ENCODE results near the gene NKX2-4. TPM values are rescaled to one million over a fixed set of nuclear protein-coding genes. Genes with fewer than 3 reads are reported as not detected.

The NKX2-4 gene
- polyA plus RNA-seq, 1 donor = not detected

DNA sequence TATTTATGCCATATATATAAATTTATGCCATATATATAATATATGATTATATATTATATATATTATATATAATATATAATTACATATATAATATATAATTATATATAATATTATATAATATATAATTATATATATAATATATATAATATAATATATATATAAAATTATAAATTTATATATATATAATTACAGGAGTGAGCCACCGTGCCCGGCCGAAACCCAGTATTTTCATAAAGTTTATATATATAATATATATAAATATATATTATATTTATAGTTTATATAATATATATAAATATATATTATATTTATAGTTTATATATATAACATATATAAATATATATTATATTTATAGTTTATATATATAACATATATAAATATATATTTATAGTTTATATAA is 31.6 kb downstream of the NKX2-4 start:
- Histone ChIP-seq H3K27ac (ENCODE audit: low read length) (no peak overlapping the region), H3K27me3 (ENCODE audit: control insufficient read depth, insufficient read depth, low read length) (no peaks in the 10 kb centered on the region), H3K4me1 (ENCODE audit: control insufficient read depth, insufficient read depth, low read length) (no peaks in the 10 kb centered on the region), H3K4me3 (ENCODE audit: low read length) (no peak overlapping the region), H3K36me3 (ENCODE audit: control insufficient read depth, insufficient read depth, low read length) (peaks cover 29% of the 10 kb centered on the region), H3K9me3 (ENCODE audit: control insufficient read depth, low read depth, low read length) (no peaks in the 10 kb centered on the region)
- no CpG with 5 or more reads among the region's 3 CpGs for WGBS (ENCODE audit: insufficient coverage, low lambda C conversion rate)
- no peak for DNase-seq

GRCh38 chr20:21364413-21364812 is 32.9 kb downstream of the NKX2-4 start:
- Histone ChIP-seq H3K4me3 (ENCODE audit: low read length) (no peak overlapping the region), H3K36me3 (ENCODE audit: control insufficient read depth, insufficient read depth, low read length) (peaks cover 35% of the 10 kb centered on the region), H3K27me3 (ENCODE audit: control insufficient read depth, insufficient read depth, low read length) (no peaks in the 10 kb centered on the region), H3K9me3 (ENCODE audit: control insufficient read depth, low read depth, low read length) (no peaks in the 10 kb centered on the region), H3K4me1 (ENCODE audit: control insufficient read depth, insufficient read depth, low read length) (no peaks in the 10 kb centered on the region), H3K27ac (ENCODE audit: low read length) (no peak overlapping the region)
- DNase-seq = no peak
- no CpG with 5 or more reads among the region's 6 CpGs for WGBS (ENCODE audit: insufficient coverage, low lambda C conversion rate)

DNA sequence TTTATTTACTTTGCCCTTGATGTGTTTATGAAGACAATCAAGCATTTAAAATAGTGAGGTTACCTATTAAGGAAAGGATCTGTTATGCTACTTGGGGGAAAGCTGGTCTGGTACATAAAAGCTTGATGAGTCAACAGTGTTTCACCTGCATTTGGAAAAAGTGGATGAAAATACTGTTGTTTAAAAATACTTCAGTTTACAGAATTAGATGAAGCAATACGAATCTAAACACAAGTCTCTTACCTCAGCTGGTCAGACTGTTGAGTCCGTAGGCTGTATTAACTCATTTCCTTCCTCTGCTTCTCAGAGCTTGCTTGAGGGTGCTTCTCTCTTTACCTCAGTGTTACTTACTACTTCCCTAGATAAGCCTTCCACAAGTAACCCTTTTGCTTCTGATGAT is 36.1 kb downstream of the NKX2-4 start:
- DNase-seq = no peak
- no CpG with 5 or more reads among the region's 2 CpGs for WGBS (ENCODE audit: insufficient coverage, low lambda C conversion rate)
- Histone ChIP-seq H3K9me3 (ENCODE audit: control insufficient read depth, low read depth, low read length) (no peaks in the 10 kb centered on the region), H3K27ac (ENCODE audit: low read length) (no peak overlapping the region), H3K4me1 (ENCODE audit: control insufficient read depth, insufficient read depth, low read length) (no peaks in the 10 kb centered on the region), H3K36me3 (ENCODE audit: control insufficient read depth, insufficient read depth, low read length) (peaks cover 38% of the 10 kb centered on the region), H3K27me3 (ENCODE audit: control insufficient read depth, insufficient read depth, low read length) (no peaks in the 10 kb centered on the region), H3K4me3 (ENCODE audit: low read length) (no peak overlapping the region)

GRCh38 chr20:21360705-21361104 is 36.6 kb downstream of the NKX2-4 start:
- no peak overlapping the region for H3K27ac ChIP-seq (ENCODE audit: low read length)
- WGBS (ENCODE audit: insufficient coverage, low lambda C conversion rate) = no CpG with 5 or more reads among the region's 1 CpG
- H3K9me3 ChIP-seq (ENCODE audit: control insufficient read depth, low read depth, low read length) = no peaks in the 10 kb centered on the region
- H3K36me3 ChIP-seq (ENCODE audit: control insufficient read depth, insufficient read depth, low read length) = peaks cover 40% of the 10 kb centered on the region
- H3K4me1 ChIP-seq (ENCODE audit: control insufficient read depth, insufficient read depth, low read length) = no peaks in the 10 kb centered on the region
- no peak for DNase-seq
- H3K27me3 ChIP-seq (ENCODE audit: control insufficient read depth, insufficient read depth, low read length) = no peaks in the 10 kb centered on the region
- no peak overlapping the region for H3K4me3 ChIP-seq (ENCODE audit: low read length)

DNA sequence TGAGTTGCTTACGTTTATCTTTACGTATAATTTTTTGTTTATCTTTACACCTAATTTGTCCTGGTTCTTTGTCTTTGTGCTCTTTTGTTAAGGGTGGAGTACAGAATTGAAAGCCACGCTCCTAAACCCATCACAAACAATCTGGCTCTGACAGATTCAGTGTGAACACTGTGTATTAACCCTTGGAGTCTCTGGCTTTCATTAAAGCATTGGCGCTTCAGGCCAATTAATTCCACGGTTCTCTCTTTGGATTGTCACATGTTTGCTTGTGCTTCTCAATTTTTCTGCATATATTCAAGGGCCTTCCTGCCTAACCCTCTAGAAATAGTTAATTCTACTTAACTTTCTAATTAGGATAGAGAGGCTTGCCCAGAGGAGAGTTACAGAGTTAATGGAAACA is 38.6 kb downstream of the NKX2-4 start:
- DNase-seq = no peak
- 89% methylated on average over 4 of the region's 5 CpGs for WGBS (ENCODE audit: insufficient coverage, low lambda C conversion rate)
- H3K4me1 ChIP-seq (ENCODE audit: control insufficient read depth, insufficient read depth, low read length) = no peaks in the 10 kb centered on the region
- H3K4me3 ChIP-seq (ENCODE audit: low read length) = no peak overlapping the region
- H3K36me3 ChIP-seq (ENCODE audit: control insufficient read depth, insufficient read depth, low read length) = peaks cover 41% of the 10 kb centered on the region
- H3K27me3 ChIP-seq (ENCODE audit: control insufficient read depth, insufficient read depth, low read length) = no peaks in the 10 kb centered on the region
- no peak overlapping the region for H3K27ac ChIP-seq (ENCODE audit: low read length)
- no peaks in the 10 kb centered on the region for H3K9me3 ChIP-seq (ENCODE audit: control insufficient read depth, low read depth, low read length)

DNA sequence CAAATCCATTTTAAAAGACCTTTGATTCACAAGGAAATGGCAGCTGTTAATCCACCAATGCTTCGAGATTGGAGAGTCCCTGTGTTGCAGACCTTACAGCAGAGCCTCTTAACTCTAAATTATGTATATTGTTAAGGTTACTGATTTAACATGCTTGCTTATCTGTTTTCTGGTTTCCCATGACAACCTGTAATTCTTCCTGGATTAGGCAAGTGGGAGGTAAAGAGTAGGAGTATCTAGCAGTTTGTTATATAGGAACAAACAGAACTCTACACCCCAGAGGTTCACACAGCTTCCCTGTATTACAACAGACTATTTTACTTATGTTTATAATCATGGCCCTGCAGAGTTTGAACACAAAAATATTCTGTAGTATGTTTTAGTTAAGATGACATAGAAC is 39.5 kb downstream of the NKX2-4 start:
- no peaks in the 10 kb centered on the region for H3K9me3 ChIP-seq (ENCODE audit: control insufficient read depth, low read depth, low read length)
- H3K27me3 ChIP-seq (ENCODE audit: control insufficient read depth, insufficient read depth, low read length) = no peaks in the 10 kb centered on the region
- no peak overlapping the region for H3K27ac ChIP-seq (ENCODE audit: low read length)
- H3K36me3 ChIP-seq (ENCODE audit: control insufficient read depth, insufficient read depth, low read length) = peaks cover 36% of the 10 kb centered on the region
- H3K4me3 ChIP-seq (ENCODE audit: low read length) = no peak overlapping the region
- DNase-seq = peak; percentile 19 to 60
- H3K4me1 ChIP-seq (ENCODE audit: control insufficient read depth, insufficient read depth, low read length) = no peaks in the 10 kb centered on the region
- no CpG with 5 or more reads among the region's 1 CpG for WGBS (ENCODE audit: insufficient coverage, low lambda C conversion rate)

DNA sequence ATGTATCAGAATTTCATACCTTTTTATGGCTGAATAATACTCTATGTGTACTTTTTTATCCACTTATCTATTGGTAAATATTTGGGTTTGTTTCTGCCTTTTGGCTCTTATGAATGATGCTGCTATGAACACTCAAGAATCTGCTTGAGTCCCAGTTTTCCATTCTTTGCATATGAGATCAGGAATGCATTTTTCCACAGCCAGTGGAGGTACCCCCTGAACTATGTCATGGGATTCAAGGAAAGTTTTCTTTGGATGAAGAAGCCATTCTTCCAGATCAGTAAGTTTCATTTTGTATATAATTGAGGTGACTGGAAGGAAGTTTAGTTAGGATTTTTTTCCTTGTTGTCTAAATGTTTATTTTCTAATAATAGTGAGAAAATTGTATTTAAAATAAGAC is 40.9 kb downstream of the NKX2-4 start:
- peaks cover 29% of the 10 kb centered on the region for H3K36me3 ChIP-seq (ENCODE audit: control insufficient read depth, insufficient read depth, low read length)
- no peaks in the 10 kb centered on the region for H3K4me1 ChIP-seq (ENCODE audit: control insufficient read depth, insufficient read depth, low read length)
- H3K9me3 ChIP-seq (ENCODE audit: control insufficient read depth, low read depth, low read length) = no peaks in the 10 kb centered on the region
- H3K27ac ChIP-seq (ENCODE audit: low read length) = no peak overlapping the region
- no peaks in the 10 kb centered on the region for H3K27me3 ChIP-seq (ENCODE audit: control insufficient read depth, insufficient read depth, low read length)
- no peak for DNase-seq
- no peak overlapping the region for H3K4me3 ChIP-seq (ENCODE audit: low read length)

DNA sequence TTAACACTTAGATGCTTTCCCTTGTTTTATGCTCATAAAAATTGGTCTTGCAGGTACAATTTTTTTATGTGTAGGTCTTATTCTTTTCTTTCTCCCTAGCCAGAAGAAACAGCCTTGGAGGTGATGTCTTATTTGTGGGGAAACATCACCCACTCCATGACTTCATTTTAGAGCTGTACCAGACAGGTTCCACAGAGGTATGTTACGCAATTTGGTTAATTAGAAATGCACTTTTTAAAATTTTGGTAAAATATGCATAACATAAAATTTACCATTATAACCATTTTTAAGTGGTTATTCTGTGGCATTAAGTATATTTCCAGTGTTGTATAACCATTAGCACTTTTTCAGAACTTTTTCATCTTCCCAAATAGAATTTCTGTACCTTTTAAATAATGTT is 41.3 kb downstream of the NKX2-4 start:
- Histone ChIP-seq H3K4me3 (ENCODE audit: low read length) (no peak overlapping the region), H3K27me3 (ENCODE audit: control insufficient read depth, insufficient read depth, low read length) (no peaks in the 10 kb centered on the region), H3K36me3 (ENCODE audit: control insufficient read depth, insufficient read depth, low read length) (peaks cover 29% of the 10 kb centered on the region), H3K27ac (ENCODE audit: low read length) (no peak overlapping the region), H3K4me1 (ENCODE audit: control insufficient read depth, insufficient read depth, low read length) (no peaks in the 10 kb centered on the region), H3K9me3 (ENCODE audit: control insufficient read depth, low read depth, low read length) (no peaks in the 10 kb centered on the region)
- no CpG with 5 or more reads among the region's 1 CpG for WGBS (ENCODE audit: insufficient coverage, low lambda C conversion rate)
- DNase-seq = no peak

GRCh38 chr20:21353236-21353635 is 44.1 kb downstream of the NKX2-4 start:
- H3K4me3 ChIP-seq (ENCODE audit: low read length) = no peak overlapping the region
- no peaks in the 10 kb centered on the region for H3K4me1 ChIP-seq (ENCODE audit: control insufficient read depth, insufficient read depth, low read length)
- peaks cover 24% of the 10 kb centered on the region for H3K36me3 ChIP-seq (ENCODE audit: control insufficient read depth, insufficient read depth, low read length)

GRCh38 chr20:21352703-21353102 is 44.6 kb downstream of the NKX2-4 start:
- H3K4me1 ChIP-seq (ENCODE audit: control insufficient read depth, insufficient read depth, low read length) = no peaks in the 10 kb centered on the region
- no peak overlapping the region for H3K4me3 ChIP-seq (ENCODE audit: low read length)
- H3K9me3 ChIP-seq (ENCODE audit: control insufficient read depth, low read depth, low read length) = no peaks in the 10 kb centered on the region
- H3K36me3 ChIP-seq (ENCODE audit: control insufficient read depth, insufficient read depth, low read length) = peaks cover 24% of the 10 kb centered on the region
- no peaks in the 10 kb centered on the region for H3K27me3 ChIP-seq (ENCODE audit: control insufficient read depth, insufficient read depth, low read length)
- no peak overlapping the region for H3K27ac ChIP-seq (ENCODE audit: low read length)
- DNase-seq = no peak

More at GRCh38 chr20:21353236-21353635, 44.1 kb downstream of the NKX2-4 start:
- WGBS (ENCODE audit: insufficient coverage, low lambda C conversion rate) = no CpG with 5 or more reads among the region's 1 CpG
- DNase-seq = no peak
- Histone ChIP-seq H3K9me3 (ENCODE audit: control insufficient read depth, low read depth, low read length) (no peaks in the 10 kb centered on the region), H3K27ac (ENCODE audit: low read length) (no peak overlapping the region), H3K27me3 (ENCODE audit: control insufficient read depth, insufficient read depth, low read length) (no peaks in the 10 kb centered on the region)

Data from large intestine (tissue), 3 donors.